ENCODE data around the gene GRIN3A.
"Not testable (repeated sequence)": the region's sequence is repeated elsewhere in the genome, so short reads cannot be mapped to it uniquely, and the experiment has no call there.

GRIN3A gene

DNA sequence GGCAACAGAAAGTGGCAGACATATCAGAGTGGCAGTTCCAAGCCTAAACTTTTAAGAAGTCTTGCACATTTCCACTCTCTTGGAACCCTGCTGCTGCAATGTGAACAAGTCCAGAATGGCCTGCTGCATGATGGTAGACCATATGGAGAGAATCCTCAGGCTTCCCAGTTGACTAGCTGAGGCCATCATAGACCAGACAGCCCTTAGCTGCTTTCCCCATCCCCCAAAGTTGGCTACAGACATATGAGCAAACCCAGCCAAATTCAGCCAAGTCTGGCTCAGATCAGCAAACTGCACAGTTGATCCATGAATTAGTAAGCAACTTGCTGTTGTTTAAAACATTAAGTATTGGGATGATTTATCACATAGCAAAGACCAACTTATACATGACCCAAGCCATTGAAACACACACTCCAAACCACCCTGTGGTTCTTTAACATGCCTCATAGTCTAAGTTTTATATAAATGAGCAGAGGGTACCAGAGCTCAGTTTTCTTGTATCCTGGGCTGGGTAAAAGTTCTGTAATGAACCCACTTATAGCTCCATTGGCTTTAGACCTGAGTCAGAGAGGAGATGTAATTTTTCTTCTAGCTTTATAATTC, 163.6 kb downstream of the GRIN3A start:
- DNase-seq: no peak

DNA sequence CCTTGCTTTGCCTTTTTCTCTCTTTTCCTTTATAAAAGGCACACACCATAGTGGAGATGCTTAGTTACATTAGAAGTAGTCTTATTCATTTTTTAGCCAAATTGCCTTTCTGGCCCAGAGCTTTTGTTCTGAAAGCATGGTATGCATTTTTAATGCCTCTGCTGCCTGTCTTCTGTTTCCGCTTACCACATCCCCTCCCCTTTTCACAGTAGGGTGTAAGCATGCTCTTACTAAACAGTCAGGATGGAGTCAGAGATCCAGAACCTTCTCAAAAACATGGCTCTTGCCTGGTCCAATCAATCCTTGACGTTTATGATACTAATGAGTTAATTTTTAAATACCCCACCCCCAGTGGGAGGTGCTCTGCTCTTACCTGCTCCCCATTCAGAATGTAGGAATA, 166.1 kb downstream of the GRIN3A start:
- no peak for DNase-seq

DNA sequence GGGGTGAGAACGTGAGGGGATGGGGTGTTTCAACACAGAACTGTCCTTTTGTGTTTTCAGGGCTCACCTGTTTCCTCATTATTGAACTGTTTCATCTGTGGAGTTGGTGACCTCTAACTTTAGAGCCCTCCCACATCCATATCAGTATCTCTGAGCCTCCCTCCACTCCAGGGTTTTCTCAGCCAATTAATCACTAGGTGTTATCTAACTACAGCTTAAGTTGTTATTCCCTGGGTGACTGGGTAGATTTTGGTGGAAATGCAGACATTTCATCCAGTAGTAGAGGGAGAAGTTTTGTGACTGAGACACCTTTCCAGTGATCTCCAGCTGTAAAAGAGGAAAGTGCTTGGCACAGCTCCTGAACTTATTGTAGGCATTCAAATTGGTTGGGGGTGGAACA, 167.3 kb downstream of the GRIN3A start:
- no peak for DNase-seq

DNA sequence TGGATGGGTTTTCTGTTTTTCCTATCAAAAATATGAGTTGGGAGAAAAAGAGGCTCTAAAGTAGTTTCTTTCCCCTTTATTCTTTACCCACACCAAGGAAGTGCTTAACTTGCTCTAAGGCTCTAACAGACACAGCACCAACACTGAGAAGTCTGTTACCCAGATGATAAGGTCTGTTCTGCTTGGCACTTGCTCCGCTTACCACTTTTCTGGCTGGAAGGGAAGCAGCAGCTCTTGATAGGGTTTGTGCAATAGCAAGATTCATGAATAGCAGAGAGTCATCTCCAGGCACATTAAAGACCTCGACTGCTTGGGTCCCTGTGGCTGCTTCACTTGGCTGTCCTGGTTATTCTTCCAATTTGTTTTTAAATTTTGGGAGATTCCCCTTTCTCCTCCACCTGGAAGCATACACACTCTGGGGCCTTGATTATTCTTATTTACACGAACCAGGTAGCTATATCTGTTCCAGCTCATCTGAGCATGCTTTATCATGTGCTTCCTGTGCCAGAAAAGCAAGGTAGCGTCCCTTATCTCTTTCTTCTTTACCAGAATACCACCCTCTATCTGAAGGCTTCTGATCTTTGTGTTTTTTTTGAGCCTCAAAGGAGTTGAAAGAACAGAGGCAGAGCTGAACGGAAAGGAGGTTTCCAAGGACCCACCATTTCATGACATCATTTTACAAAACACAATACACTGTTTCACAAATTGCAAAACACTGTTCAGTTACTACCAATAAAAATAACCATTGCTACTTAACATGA, 168.5 kb downstream of the GRIN3A start:
- DNase-seq: no peak

DNA sequence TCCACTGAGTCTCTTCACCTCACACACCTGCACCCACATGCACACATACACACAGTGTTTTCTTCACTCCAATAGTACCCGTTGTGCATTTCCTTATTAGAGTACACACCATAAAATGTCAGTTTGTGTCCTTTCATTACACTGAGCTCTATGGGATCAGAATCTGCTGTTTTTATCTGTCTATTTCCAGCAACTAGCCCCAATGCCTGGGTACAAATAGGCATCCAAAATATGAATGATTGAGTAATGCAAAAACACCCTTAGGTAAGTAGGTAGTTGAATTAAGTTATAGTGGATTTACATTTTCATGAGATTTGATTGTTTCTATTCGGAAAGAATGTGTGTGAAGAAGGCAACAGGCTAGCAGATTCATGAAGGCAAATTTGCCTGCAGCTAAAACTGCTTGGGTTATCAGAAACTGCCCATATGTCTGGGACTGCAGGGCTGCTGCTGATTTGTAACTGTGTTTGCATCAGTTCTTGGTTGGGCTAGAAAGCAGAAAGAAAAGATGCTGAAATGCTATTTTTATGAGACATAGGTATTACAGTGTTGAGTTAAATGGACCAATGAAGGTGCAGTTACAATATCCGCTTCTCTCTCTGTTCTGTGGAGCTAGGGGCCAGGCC, 170.6 kb downstream of the GRIN3A start:
- no peak for DNase-seq

DNA sequence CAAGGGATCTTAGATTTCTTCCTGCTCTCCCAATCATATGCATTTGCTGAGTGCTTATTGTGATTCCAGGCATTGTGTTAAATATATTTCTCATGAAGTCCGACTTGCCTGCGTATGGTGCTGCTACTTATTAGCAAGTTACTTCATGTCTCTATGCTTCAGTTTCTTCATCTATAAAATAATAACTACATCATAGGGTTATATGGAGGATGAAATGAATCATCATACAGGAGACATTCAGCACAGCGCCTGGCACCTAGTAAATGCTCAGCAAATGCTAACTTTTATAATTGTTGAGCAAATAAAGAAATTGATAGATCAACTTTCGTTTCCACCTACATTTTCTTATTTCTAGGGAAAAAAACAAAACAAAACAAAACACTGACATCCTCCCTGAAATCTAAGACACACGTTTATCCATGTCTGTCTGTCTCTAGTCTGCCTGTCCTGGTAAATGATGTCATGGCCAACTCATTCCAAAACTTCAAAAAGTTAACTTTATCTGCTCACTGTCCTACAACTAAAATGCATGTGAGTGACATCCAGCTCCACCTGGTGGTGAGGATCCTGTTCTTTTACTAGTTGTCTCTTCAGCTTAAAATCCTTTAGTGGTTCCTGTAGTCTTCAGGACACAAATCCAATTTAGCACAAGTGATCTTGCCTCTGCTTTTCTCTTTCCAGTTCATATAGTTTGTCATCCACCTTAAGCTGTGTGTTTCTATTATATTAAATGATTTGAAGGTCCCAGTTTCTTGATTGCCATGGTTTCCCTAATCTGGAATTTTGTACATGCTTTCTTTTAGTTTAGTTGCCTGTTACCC, 171.3 kb downstream of the GRIN3A start:
- peak; percentile 19 for DNase-seq

DNA sequence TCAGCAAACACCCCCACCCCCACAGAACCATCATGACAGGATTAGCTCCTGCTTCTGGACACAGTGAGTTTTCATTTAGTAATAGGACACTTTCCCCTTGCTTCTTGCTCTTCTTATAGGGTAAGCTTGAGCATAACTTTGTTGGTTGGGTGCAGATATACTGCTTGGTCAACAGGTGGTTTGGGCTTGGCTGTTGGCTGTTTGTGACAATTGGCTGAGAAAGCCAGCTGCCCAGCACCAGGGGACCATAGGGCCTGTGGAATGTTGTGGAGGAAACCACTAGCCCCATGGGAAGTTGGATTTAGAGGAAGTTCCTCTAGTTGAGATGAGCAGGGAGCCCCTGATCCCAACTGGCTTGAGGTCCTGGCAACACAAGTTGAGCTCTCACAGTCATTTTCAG, 174.2 kb downstream of the GRIN3A start:
- DNase-seq: no peak

DNA sequence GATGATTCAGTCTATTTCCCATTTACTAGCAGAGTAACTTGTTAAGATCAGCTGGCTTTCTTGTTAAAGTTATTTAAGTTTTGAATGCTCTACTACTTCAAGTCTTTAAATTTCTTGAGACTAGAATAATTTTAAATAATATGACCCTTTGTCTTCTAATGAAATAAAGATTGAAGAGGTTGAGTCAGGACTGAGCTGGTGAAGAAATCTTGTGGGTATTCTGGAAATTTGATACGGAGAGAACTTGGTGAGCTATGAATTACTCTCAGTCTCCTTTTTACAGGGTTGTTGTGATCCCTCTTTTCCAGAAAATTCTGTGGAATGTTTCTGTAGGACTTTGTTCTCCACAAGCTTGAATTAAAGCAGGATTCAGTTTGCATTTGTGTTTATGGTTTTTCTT, 175.5 kb downstream of the GRIN3A start:
- DNase-seq: no peak

DNA sequence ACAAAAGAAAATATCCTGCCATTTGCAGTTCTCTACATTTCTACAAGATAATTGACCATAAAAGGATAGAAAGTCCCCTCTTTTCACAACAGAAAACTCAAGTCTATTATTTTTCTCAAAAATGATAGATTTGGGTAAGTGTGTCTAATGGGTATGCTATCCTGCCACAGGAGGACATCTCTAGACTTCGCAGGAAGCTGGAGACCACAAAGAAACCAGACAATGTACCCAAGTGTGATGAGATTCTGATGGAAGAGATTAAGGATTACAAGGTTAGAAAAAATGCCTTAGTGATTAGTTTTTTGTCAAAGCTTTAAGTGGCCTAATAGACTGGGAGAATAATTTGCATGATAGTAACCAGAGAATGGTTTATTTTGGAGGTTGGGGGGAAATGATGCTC, 176.7 kb downstream of the GRIN3A start:
- no peak for DNase-seq

DNA sequence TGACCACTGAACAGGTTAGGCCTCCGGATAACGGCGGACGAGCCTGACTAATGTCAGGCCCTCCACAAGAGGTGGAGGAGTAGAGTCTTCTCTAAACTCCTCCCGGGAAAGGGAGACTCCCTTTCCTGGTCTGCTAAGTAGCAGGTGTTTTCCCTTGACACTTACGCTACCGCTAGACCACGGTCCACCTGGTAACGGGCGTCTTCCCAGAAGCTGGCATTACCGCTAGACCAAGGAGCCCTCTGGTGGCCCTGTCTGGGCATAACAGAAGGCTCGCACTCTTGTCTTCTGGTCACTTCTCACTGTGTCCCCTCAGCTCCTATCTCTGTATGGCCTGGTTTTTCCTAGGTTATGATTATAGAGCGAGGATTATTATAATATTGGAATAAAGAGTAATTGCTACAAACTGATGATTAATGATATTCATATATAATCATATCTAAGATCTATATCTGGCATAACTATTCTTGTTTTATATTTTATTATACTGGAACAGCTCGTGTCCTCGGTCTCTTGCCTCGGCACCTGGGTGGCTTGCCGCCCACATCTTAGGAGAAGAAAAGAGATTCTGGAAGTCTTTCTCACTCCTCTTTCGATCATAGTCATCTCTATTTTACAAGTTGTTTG, 188.9 kb downstream of the GRIN3A start:
- DNase-seq: not testable (repeated sequence)

DNA sequence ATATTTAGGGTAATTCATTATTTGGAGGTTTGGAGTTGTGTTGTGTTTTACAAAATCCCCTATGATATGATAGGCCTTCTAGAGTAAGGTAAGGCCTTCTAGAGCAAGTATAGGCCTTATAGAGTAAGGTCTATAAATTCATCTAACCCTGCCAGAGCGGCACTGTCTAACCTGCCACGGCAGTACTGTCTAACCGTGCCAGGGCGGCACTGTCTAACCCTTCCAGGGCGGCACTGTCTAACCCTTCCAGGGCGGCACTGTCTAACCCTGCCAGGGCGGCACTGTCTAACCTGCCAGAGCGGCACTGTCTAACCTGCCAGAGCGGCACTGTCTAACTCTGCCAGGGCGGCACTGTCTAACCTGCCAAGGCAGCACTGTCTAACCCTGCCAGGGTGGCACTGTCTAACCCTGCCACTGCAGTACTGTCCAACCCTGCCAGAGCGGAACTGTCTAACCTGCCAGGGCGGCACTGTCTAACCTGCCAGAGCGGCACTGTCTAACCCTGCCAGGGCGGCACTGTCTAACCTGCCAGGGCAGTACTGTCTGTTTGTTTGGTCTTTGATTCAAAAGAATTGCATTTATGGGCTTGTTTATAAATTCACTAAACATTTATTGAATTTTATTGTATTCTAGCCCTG, 195.2 kb downstream of the GRIN3A start:
- DNase-seq: no peak

DNA sequence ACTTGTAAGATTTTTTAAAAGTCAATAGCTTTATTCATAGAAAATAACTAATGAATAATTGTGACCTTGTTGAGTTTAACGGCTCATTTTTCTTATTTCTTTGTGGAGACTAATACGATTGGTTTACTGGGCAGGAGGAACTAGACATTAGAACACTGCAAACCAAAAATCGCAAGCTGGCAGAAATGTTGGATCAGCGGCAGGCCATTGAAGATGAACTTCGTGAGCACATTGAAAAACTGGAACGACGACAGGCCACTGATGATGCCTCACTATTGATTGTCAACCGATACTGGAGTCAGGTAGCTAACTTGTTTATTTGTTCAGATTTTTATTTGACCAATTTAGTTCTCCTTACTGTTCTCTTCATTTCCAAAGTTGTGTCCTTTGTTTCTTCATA, 198.4 kb downstream of the GRIN3A start:
- DNase-seq: no peak

DNA sequence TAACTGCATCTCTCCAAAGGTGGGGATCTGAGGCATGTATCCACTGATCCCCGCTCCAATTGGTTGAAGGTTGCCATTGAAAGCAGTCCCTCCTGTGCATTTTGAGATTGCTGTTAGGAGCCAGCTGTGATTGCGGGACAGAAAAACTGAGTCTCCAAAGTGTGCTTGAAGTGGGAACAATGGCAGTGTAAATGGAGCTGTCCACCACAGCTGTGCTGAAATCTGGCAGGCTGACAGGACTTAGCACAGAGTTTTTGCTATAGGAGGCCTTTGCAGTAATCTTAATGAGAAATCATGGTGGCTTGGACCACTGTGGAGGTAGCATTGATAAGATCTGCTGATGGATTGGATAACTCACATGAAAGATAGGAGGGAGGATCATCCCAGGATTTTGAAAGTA, 201.5 kb downstream of the GRIN3A start:
- DNase-seq: no peak

DNA sequence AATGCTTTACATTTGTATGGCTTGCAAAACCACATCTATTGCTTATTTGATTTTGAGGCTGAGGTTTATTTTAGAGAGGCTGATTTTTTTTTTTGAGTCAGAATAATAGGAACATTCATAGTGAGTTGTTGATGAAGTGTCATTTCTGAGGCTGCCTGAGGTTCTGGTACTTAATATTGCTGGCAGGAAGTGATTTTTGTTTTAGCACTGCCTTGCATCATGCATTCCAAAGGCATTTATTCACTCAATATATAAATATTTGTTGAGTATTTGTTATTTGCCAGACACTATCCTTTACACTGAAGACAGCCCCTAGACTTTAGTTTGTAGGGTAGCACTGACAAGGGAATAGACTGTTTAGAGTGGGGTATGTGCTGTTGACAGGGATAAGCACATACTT, 202.1 kb downstream of the GRIN3A start:
- DNase-seq: no peak

DNA sequence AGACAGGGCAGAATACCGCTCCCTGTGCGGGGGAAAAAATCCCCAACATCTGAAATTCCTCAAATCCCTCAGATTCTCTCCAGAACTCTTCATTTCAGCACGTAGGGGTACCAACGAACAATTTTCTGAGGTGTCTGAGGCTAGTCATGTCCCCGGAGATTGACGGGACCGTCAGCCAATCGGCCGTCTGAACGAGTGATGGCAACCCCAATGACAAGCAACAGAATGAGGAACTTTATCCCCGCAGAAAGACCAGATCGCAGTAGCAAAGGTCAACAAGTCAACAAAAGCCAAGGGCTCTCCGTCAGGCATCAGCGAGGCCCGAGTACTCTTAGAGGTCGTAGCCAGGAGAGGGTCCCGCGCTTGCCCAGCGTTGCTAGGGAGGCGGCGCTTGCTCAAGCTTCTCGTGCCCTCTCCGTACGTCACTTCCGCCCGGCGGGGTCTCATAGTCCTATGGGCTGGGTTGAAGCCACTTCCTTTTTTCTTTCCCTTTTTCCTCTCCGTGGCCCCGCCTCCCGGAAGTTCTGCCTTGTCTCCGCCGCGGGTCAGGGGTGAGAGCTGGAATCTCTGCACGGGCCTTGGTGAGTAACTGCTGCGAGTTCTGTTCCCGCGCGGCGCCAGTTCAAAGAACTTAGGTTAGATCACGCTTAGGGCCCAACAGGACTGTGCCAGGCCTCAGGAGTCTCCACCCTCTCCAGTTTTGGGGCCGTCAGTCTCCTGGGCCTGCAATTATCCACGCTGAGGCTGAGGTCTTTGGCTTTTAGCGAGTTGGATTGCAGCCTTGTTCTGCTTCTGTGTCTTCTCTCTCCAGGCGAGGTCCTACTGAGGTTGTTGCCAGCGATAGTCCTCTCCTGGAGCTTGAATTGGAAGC, 204.9 kb downstream of the GRIN3A start, which contains the start of gene RNF20:
TSS of gene RNF20 (plus strand) at position 520 of the 871 bp plus-strand sequence. CDS start 1,571 bp downstream, outside the sequence.
- DNase-seq: peak; percentile 100

DNA sequence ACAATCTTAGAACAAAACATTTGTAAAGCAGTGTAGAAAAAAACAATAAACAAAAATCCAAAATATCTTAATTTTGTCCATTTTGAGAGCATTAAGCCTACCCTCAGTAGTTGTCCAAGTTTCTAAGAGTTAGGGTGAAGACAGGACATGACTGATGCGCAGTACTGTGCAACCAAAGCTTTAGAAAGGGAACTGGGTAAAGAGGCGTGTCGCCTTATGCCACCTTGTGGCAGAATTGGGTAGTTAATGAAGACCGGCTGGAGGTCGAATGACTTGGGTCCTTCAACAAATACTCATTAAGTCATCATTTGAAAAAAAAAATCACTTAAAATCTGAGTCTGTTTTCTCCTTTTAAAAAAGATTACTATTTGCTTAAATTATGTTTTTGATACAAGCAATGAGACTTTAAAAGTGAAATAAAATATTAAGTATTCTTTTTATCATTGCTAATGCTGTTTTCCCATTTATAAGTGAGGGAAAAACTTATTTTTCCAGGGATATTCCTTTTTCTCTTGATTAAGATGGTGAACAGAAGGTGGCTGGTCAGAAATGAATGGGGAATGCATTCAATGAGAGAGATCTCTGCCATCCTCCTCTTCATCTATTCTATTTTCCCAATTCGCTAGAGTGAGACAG, 208.3 kb downstream of the GRIN3A start:
- DNase-seq: peak; percentile 66

DNA sequence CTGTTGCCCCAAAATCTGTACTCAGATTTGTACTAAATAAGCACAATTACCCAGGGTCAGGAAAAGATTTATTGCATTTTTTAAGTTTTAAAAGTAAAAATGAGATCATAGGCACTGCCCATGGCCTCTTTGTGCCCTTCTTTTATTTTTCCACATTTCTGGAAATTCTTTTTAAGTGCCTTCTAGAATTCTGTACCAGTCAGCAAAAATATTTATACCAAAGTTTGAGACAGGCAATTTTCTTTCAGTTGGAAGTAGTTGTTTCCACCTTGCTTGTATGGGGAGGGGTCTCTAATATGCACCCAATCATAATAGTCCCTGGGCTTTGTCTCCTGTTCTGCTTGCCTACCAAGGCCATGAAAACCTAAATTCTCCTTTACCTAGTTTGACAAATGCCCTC, 210.4 kb downstream of the GRIN3A start:
- DNase-seq: no peak

DNA sequence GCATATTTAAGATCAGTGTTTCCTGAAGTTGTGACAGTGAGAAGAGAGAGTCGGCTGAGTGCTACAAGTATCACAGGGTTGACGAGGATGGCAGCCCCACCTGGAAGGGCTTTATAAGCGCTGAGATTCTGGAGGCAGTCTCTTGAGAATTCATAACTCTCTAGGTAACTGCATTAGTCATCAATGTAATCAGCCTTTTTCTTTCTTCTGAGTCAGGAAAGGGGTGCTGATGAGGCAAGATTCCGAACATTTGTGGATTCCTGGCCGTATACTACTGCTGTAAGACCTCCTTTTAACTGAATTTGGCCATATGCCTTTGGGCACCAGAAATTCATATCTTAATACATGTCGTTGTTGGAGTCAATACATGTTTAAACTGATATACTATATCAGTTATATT, 211.4 kb downstream of the GRIN3A start:
- DNase-seq: no peak

DNA sequence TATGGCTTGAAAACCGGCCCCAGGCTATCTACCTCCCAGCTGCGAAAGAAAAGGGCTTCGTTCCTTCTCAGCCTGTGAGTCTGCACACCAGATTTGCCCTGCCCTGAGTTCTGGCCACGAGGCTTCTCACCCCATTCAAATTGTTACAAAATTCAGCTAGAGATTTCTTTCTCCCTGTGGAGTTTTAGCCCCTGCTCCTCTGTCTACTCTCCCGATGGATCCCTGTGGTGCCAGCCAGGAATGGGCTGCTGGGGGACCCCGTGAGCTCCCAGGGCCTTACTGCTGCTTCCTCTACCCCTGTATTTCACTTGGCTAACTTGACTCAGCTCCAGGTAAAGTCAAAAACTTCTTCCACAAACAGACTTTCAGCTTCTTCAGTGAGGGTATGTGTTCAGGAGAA, 214.1 kb downstream of the GRIN3A start:
- no peak for DNase-seq

Data from activated CD8-positive, alpha-beta memory T cell treated with anti-CD3 and anti-CD28 coated beads, Interleukin-2, amount 50 U/mL, for 4 hours (primary cell).